Heart right ventricle (tissue), 16 donors: ENCODE data around the gene CNN1. TPM values are rescaled to one million over a fixed set of nuclear protein-coding genes. Genes with fewer than 3 reads are reported as not detected.

ENCODE experiments used
- ATAC-seq, 8 donors: fragments of 200-7000 bp; cut with Tn5 transposase; one replicate each; pipeline ENCODE4 v1.9.1; 2020; ENCODE audit warnings: mild to moderate bottlenecking in 8 of 8, moderate library complexity in 8 of 8, moderate number of reproducible peaks in 1 of 8
- DNase-seq, 2 donors: peaks; one replicate each; pipeline ENCODE4 v3.0.0-alpha.2; 2020
- H3K27ac ChIP-seq, 10 donors: fragments of 200-600 bp; sonication (generic) in 2 of 10; one replicate each; pipeline versions ENCODE4 v1.5.0 to v1.8.0; 2020 to 2022; ENCODE audit warnings: mild to moderate bottlenecking in 3 of 10
- H3K27me3 ChIP-seq, 7 donors: fragments of 200-600 bp; one replicate each; pipeline ENCODE4 v1.8.0; 2021 to 2022; ENCODE audit warnings: mild to moderate bottlenecking in 2 of 7
- H3K36me3 ChIP-seq, 9 donors: fragments of 200-600 bp; sonication (generic) in 1 of 9; one replicate each; pipeline versions ENCODE4 v1.5.0 to v1.8.0; 2020 to 2022; ENCODE audit warnings: mild to moderate bottlenecking in 2 of 9
- H3K4me1 ChIP-seq, 9 donors: fragments of 200-600 bp; sonication (generic) in 1 of 9; one replicate each; pipeline versions ENCODE4 v1.5.0 to v1.8.0; 2020 to 2022; ENCODE audit warnings: mild to moderate bottlenecking in 4 of 9
- H3K4me3 ChIP-seq, 10 donors: fragments of 200-600 bp; sonication (generic) in 2 of 10; one replicate each; pipeline versions ENCODE4 v1.5.0 to v1.8.0; 2020 to 2022; ENCODE audit warnings: mild to moderate bottlenecking in 7 of 10, moderate library complexity in 2 of 10
- H3K9me3 ChIP-seq, 11 donors: fragments of 200-600 bp in 10 of 11; sonication (generic) in 2 of 11; one replicate each; pipeline versions ENCODE4 v1.5.0 to v1.8.0; 2013 to 2022; ENCODE audit warnings: mild to moderate bottlenecking in 2 of 11, control low read depth in 1 of 11, moderate library complexity in 1 of 11
- CTCF ChIP-seq, 9 donors: fragments of 200-600 bp; sonication (generic) in 2 of 9; IDR thresholded peaks; one replicate each; pipeline versions ENCODE4 v1.5.0 to v1.8.0; 2021 to 2022; ENCODE audit warnings: antibody characterized with exemption in 9 of 9, mild to moderate bottlenecking in 5 of 9, moderate library complexity in 1 of 9
- WGBS, 2 donors: extraction: QIAGEN DNeasy Blood & Tissue Kit; methylation state at CpG; one replicate each; pipeline ENCODE4 v1.1.7; 2013; ENCODE audit warnings: inconsistent platforms in 1 of 2; 5-methylcytosine and 5-hydroxymethylcytosine counted together
- intact Hi-C, 10 donors: fragments of 100-400 bp; cut with DNase I; formaldehyde crosslinking; loops; one replicate each; pipeline versions ENCODE4 v1.11.1 to v1.14.2; 2022
- polyA plus RNA-seq, 2 donors: library from polyadenylated mRNA; stranded (reverse); fragments of 200-250 nt; gene quantifications; one replicate each; pipeline ENCODE4 v1.2.3, GENCODE V29; 2013
- total RNA-seq, 10 donors: library from RNA; stranded (reverse); fragmentation: NEBNext Ultra II Directional in 3 of 10; extraction: Animal tissue kit (Norgen Biotek cat#: 25700) in 3 of 10; gene quantifications; one replicate each; pipeline versions ENCODE4 v1.2.1 to v1.2.4, GENCODE V29; 2021 to 2023
- donor health status: Arrhythmogenic right ventricular cardiomyopathy.
- donor health status: ischemic (EF 13 %, LVEDD 7.1; RV severe dilation, severe dysfunction).
- donor health status: healthy with polysubstance abuse.
- donor health status: DM: no; HTN: yes; CAD: no.
- donor health status: DM: no; HTN: no; CAD: no.
- donor health status: ischemic (EF 25% LVEDD 6.9; RV normal size, moderate dysfunction).
- donor health status: ischemic (EF 25% LVEDD 5.7; RV mildly dilated, moderate dysfunction).
- donor health status: healthy.
- donor health status: DM: yes; HTN: yes; CAD: no.
- donor health status: Ischemic cardiomyopathy.
- donor health status: ischemic (EF 35%, LVEDD 5.7; RV mildly dilated, moderate dysfunction).
- donor health status: nonischemic (EF 11% LVEDD 7.7; RV severe dilation, severe dysfunction).
- donor health status: DM: yes; HTN: yes; CAD: no.
- donor health status: PGD.
- donor health status: ischemic (EF 29% LVEDD 5.4; RV normal size, mild dysfunction).
- donor health status: nonischemic (EF 23%, LVEDD 6.1; RV moderate dilation, normal function).

CNN1 gene
- total and polyA plus RNA-seq, 12 donors: 63.4 to 678 (median 163) TPM

- Histone ChIP-seq H3K27ac (peak overlapping the region in 3 of 10 donors; percentile 19 to 87 (median 28)), H3K4me3 (peak overlapping the region in 1 of 10 donors; percentile 7), H3K4me1 (peaks cover 0 to 66% (median 11%) of the 10 kb centered on the region in 9 donors), H3K9me3 (no peaks in the 10 kb centered on the region), H3K36me3 (no peaks in the 10 kb centered on the region), H3K27me3 (peaks cover 0 to 28% (median 10%) of the 10 kb centered on the region in 7 donors)
- peak in 2 of 8 donors; percentile 17 to 39 for ATAC-seq
- no peak for TF ChIP-seq CTCF (IDR thresholded peaks at IDR 0.05)
- intact Hi-C loops: loop anchor here in 6 of 10 donors (10.0 kb wide), 2 partner anchors 47 to 287 kb away; partner anchors contain the start of genes TSPAN16 (in 5 of the 6) and CNN1 (in 1 of the 6)
- 45 to 61% methylated on average over 3 of the region's 3 CpGs for WGBS, 2 donors
- DNase-seq: no peak
Measured at GRCh38 chr19:11581740-11582139, 43.1 kb downstream of the CNN1 start.

GRCh38 chr19:11586331-11586730, 47.7 kb downstream of the CNN1 start:
- intact Hi-C loops: loop anchor here in 9 of 10 donors (2.0 to 10.0 kb wide), 9 partner anchors 26 to 294 kb away; partner anchors contain the start of genes TSPAN16 (in 7 of the 9) and CNN1 (in 1 of the 9)
- peaks cover 0 to 29% (median 0%) of the 10 kb centered on the region in 9 donors for H3K4me1 ChIP-seq
- H3K27me3 ChIP-seq: peaks cover 0 to 1% (median 0%) of the 10 kb centered on the region in 7 donors
- ATAC-seq (no peak), DNase-seq (no peak)
- no peaks in the 10 kb centered on the region for H3K9me3 ChIP-seq
- no peaks in the 10 kb centered on the region for H3K36me3 ChIP-seq
- H3K4me3 ChIP-seq: no peak overlapping the region
- WGBS, 2 donors: 67 to 81% methylated on average over 6 of the region's 6 CpGs
- H3K27ac ChIP-seq: no peak overlapping the region
- no peak for TF ChIP-seq CTCF (IDR thresholded peaks at IDR 0.05)

- intact Hi-C loops: loop anchor here in 9 of 10 donors (2.0 to 10.0 kb wide), 9 partner anchors 27 to 295 kb away; partner anchors contain the start of genes TSPAN16 (in 7 of the 9) and CNN1 (in 1 of the 9)
- no peak overlapping the region for H3K4me3 ChIP-seq
- no peaks in the 10 kb centered on the region for H3K27me3 ChIP-seq
- DNase-seq (peak; percentile 74 to 81), ATAC-seq (peak; percentile 78 to 91 (median 86))
- peak; percentile 75 to 91 (median 83) for TF ChIP-seq CTCF (IDR thresholded peaks at IDR 0.05)
- no peak overlapping the region for H3K27ac ChIP-seq
- no peaks in the 10 kb centered on the region for H3K9me3 ChIP-seq
- peaks cover 0 to 18% (median 0%) of the 10 kb centered on the region in 9 donors for H3K4me1 ChIP-seq
- no peaks in the 10 kb centered on the region for H3K36me3 ChIP-seq
- WGBS, 2 donors: 2% methylated on average over 7 of the region's 7 CpGs
Measured at GRCh38 chr19:11587302-11587974, 48.8 kb downstream of the CNN1 start.

- Histone ChIP-seq H3K27me3 (no peaks in the 10 kb centered on the region), H3K27ac (no peak overlapping the region), H3K4me1 (peaks cover 0 to 16% (median 0%) of the 10 kb centered on the region in 9 donors), H3K4me3 (no peak overlapping the region), H3K36me3 (no peaks in the 10 kb centered on the region), H3K9me3 (no peaks in the 10 kb centered on the region)
- intact Hi-C loops: loop anchor here in 9 of 10 donors (2.0 to 10.0 kb wide), 9 partner anchors 27 to 296 kb away; partner anchors contain the start of genes TSPAN16 (in 7 of the 9) and CNN1 (in 1 of the 9)
- peak in 5 of 9 donors; percentile 1 to 28 (median 6) for TF ChIP-seq CTCF (IDR thresholded peaks at IDR 0.05)
- ATAC-seq: peak in 6 of 8 donors; percentile 18 to 49 (median 29)
- no peak for DNase-seq
- 67 to 71% methylated on average over 13 of the region's 13 CpGs for WGBS, 2 donors
Measured at GRCh38 chr19:11587975-11588631, 49.5 kb downstream of the CNN1 start.
